GM19023 (cell line): ENCODE data around the gene DNAJC27.
"Not testable (repeated sequence)": the region's sequence is repeated elsewhere in the genome, so short reads cannot be mapped to it uniquely, and the experiment has no call there.

Experiments used
- ATAC-seq: cut with Tn5 transposase; IDR thresholded peaks from one replicate; pipeline ENCODE4 v1.9.1; 2021; ENCODE audit warnings: mild to moderate bottlenecking, moderate library complexity; ENCODE audit not compliant: unreplicated experiment

Gene DNAJC27

DNA sequence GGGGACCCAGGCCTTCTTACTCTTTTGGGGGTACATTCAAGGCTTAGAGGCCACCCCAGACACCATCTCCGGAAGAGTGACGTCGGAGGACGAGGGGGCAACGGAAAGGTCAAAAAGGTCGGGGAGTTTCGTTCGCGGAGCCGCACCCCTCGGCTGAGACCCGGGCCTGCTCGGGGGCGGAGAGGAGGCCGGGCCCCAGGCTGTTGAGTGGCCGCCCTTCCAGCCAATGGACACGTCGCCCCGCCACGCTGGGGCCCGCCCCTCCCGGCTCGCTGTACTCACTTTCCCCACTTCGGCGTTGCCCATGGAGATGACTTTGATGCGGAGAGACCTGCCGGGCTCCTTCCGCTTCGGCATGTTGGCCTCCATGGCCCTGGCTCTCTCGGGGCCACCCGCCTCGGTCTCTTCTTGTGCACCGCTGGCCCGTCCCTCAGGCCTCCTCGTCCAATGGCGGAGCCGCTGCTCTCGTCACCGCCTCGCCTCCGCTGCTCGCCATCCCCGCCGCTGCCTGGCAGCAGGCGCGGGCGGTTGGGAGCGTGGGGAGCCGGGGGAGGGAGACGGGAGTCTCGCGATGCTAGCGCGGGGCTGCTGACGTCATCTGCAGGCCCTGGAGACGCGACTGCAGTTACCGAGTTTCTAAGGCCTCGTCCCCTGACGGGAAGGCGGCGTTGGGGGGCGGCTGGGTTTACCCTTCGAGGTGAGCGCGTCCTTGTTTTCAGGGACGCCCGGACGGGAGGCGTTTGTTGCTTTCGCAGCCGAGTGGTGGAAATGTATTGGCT, at the start of gene DNAJC27:
TSS of gene DNAJC27 (minus strand) at position 420 of the 779 bp plus-strand sequence. CDS start at position 369, 51 bp downstream.
- ATAC-seq = peak; percentile 97

DNA sequence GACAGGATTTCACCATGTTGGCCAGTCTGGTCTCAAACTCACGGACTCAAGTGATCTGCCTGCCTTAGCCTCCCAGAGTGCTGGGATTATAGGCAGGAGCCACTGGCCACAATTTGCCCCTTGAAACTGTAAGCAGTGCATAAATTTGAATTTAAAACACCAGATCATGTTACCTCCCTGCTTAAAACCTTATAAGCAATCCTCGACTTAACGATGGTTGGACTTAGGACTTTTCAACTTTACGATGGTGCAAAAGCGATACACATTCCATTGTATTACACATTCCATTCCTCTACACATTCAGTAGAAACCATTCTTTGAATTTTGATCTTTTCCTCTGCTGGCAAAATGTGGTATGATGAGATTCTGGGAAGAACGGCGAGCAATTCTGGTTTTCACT, 46.9 kb upstream of the DNAJC27 start:
- ATAC-seq = no peak

DNA sequence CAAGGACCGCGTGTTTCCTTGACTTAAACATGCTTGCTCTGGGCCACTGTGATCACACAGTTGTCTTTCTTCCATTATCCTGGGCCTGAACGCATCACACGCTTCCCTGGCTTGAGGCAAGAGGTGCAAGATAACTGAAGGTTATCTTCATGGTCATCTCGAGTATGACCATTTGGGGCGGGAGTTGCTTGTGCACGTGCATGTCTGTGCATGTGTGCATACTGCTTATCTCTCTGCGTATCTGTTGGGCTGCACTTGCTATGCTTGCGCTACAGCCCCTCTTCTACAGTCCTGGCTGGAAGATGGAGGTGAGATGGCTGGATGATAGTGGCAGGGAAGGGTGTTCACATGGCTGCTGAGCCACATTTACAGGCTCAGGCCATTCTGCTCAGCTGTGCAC, 42.9 kb upstream of the DNAJC27 start:
- ATAC-seq = no peak

DNA sequence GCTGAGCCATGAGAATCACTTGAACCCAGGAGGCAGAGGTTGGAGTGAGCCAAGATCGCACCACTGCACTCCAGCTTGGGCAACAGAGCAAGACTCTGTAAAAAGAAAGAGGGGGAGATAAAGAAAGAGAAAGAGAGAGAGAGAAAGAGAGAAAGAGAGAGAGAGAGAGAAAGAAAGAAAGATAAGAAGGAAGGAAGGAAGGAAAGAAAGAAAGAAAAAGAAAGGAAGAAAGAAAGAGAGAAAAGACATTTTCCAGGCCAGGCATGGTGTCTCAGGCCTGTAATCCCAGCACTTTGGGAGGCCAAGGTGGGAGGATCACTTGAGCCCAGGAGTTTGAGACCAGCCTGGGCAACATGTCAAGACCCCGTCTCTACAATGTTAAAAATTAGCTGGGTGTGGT, 39.6 kb upstream of the DNAJC27 start:
- not testable (repeated sequence) for ATAC-seq

DNA sequence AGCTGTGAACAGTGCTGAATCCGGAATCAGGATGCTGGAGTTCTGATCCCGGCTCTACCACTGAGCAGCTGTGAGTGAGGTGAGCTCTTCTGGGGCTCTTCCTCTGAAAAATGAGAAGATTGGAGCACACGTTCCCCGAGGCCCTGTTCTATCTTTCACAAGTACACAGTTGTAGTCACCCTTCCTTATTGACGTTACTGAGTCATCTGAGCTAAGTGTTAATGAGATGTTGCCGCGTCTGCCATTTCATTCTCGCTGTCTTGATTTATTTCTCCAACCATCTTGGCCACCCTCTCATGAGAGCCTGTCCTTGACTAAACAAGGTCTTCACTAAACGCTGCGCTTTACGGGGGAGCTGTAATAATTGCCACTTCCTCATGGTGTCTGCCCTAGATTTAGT, 38.2 kb upstream of the DNAJC27 start:
- no peak for ATAC-seq

DNA sequence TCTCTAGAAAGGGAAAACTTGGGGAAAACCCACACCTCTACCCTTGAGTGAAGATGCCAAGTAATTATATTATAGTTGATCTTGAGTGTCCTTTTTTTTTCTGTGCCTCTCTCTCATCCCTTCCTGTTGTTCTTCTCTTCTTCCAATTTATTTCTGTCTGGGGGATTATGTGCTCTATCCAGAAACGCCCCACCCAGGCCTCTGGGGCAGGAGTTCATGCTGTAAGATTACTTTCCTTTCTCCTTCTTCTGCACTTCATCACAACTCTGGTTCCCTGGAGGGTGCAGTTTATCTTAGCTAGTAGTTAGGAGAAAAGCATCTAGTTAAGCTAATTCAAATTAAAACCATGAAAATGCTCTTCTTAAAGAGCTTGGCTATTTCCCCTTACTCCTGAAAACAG, 30.3 kb upstream of the DNAJC27 start:
- ATAC-seq = no peak

DNA sequence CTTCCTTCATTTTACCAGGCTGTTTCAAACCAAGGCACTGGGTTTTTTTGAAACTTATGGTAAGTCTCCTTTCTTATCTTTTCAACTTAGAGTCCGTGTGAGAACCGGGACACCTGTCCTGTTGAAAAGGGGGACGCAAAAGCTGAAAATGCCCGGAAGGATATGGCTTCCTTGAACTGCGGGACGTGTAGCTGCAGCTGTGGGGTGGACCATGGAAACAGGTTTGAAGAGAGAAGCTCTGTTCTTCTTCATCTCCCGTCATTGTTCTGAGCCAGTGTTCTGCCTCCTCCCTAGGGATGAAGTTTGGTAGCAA, 29.5 kb upstream of the DNAJC27 start:
- ATAC-seq = no peak

DNA sequence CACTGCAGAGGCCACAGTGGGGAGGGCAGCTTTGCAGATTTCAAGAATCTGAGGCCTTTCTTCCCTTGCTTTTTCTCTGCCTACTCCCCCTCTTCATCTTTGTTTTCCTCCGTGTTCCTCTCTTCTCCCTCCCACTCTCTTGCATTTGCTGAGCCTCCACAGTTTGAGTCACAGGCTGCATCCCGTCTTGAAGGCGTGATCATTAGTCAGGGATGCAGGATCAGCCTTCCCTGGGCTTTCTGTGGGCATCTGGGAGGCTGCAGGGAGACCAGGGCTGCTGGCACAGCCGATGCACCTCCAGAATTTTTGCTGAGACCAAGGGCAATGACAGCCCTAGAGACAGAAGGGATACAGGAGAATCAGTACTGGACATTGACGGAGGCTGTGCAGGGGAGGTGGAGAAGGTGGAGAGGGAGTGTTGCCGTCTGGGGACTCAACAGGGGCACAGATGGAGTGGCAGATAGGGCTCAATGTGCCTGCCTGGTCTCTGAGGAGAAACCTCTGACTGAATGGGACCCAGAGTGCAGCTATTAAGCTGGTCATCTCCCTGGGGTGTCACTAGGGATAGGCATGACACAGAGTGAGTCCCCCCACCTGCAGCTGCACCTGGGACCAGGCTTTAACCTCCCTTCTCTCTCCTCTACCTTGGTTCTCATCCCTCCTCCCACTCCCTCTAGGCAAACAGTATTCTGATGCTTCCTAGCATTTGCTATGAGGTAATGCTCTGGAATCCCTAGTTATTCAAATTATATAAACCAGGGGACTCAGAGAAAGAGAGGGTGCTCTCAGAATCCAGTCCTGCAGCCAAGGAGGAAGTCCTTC, 29.0 kb upstream of the DNAJC27 start:
- ATAC-seq = no peak

DNA sequence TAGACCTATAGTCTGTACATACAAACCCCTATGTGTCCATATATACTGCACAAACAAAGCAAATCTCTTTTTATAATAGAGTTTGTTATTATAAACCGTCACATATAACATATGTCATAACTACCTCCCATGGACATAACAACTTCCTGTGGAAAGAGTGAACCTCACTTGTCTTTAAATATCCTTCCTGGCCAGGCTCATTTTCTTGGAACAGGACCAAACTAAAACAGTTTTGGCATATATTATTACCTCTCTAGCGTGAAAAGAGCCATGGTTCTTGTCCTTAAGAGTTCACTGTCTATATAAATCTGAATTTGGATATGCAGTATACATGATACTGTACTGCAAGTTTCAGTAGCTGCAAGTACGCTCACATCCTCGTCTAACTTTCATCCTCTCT, 28.3 kb upstream of the DNAJC27 start:
- ATAC-seq = no peak

DNA sequence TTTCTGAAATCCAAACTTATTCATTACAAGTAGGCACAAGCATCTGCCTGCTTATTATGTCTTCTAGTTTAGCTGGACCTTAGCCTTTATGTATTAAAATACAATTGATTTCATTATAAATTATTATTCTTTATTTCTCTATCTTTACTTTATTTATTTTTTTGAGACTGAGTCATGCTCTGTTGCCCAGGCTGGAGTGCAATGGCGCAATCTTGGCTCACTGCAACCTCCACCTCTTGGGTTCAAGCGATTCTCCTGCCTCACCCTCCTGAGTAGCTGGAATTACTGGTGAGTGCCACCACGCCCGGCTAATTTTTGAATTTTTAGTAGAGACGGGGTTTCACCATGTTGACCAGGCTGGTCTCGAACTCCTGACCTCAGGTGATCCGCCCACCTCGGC, 27.3 kb upstream of the DNAJC27 start:
- ATAC-seq = not testable (repeated sequence)

DNA sequence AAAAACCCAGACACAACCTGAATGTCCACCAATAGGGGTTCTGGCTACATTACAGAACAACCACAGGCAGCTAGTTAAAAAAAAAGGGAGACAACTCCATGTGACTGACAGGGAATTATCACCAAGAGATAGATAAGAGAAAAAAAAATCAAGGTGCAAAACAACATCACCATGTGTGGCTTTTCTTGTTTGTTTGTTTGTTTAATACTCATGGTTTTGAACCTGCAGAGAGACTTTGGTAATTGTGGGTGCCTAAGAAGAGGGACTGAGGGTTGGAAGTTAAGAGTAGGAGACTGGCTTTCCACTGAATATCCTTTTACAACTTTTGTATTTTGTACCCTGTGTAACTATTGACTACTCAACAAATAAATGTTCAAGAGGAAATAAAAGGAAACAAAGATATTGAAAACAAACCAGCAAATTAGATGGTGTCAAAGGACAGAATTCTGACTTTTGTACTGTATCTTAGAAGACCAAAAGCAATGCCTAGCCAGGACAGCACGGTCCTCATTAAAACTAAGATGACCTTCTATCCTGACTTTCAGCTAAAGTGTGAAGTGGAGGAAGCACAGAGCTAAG, 22.5 kb upstream of the DNAJC27 start:
- ATAC-seq = no peak

DNA sequence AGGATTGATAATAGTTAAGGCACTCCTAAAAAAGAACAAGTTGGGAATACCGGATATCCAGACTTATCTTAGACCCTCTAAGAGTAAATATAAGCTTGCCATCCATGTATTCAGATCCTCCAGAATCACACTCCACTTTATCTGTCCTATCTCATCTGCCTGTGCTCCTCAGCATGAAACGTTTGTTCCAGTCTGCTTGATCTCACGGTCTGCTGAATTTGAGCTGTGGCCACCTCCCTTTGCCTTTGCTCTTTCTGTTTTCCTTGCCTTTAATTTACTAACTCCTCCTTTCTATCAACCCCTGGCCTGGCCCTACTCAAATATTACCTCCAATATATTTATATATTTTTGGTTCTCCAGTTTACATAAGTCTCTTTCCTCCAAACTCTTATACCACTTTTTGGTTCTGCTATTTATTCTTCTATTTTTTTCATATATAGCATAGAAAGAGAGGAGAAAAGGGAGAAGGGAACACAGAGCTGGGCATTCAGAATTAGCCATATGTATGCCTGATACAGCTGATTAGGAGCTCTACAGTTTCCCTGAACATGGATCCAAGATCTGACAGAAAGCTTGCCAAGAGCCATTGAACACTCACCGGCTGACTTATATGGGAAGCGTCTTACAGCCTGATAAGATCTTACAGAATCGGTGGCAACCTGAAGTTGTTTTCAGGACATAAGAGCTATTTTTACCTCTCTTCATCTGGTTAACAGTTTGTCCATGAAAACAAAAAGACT, 21.8 kb upstream of the DNAJC27 start:
- no peak for ATAC-seq

DNA sequence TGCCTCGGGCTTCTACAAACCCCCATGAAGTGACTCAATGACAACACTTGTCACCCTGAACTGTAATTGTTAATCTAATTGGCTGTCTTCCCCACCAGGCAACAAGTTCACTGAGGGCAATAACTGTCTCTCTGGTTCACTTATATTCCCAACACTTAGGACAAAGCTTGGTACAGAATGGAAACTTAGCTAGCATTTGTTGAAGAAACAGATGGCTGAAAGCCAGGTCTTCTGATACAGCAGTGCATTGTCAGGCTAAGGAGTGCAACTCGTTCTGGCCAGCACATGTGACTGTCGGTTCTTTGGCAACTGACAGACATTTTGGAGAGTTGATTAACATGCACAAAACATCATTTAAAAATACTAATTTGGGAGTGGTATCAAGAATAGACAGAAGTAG, 14.6 kb upstream of the DNAJC27 start:
- no peak for ATAC-seq

DNA sequence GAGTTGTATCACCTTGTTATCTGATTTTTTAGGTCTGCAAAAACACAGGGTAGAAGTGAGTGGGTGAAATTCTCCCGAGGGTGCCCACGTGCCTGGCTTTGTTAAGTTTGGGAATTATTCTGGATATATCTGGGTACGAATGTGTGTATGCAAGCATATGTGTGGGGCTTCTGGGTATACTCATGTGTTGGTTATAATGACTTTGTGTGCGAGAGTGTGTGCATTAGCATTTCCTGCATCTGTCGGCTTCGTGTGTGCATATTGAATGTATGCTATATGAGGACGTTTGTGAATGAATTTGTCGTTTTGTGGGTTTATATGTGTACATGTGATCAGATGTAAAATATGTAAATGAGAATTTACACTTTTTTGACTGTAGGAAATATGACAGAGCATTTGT, 13.8 kb upstream of the DNAJC27 start:
- no peak for ATAC-seq

DNA sequence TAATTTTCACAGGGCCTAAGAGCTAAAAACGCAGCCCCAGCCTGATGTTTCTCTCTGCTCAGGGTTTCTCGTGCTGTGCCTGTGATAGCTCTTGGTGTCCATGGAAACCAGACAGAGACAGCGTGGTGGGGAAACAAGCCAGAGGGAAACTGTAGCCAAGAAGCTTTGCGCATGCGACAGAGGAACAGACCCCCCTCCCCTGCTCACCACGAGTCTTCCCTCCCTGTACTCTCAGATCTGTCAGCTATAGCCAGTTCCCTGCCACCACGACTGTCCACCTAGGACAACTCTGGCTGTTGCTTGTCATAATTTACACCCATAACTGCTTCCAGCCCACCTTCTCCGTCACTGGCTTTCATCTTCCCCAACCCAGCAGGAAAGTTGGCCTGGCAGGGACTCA, 13.2 kb upstream of the DNAJC27 start:
- no peak for ATAC-seq

DNA sequence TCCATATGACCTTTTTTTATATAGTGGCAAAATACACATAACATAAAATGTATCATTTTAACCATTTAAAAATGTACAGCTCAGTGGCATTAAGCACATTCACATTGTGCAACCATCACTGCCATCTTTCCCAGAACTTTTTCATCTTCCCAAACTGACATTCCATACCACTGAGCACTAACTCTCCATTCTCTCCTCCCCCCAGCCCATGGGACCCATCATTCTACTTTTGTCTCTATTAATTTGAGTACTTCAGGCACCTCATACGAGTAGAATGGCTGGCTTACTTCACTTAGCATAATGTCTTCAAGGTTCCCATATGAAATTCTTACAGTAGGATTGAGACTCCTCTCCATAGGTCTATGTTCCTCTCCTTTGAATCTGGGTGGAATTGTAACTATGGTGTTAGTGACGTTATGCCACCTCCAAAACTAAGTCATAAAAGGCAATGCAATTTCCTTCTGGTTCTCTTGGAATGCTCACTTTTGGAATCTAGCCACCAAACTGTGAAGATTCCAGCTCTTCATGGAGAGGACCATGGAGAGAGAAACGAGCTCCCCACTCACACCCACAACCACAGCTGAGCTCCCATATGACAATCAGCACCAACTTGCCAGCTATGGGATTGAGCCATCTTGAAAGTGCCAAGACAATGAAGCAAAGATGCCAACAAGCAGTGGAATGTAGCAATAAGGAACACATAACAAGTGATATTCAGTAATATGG, 9.8 kb upstream of the DNAJC27 start:
- no peak for ATAC-seq

DNA sequence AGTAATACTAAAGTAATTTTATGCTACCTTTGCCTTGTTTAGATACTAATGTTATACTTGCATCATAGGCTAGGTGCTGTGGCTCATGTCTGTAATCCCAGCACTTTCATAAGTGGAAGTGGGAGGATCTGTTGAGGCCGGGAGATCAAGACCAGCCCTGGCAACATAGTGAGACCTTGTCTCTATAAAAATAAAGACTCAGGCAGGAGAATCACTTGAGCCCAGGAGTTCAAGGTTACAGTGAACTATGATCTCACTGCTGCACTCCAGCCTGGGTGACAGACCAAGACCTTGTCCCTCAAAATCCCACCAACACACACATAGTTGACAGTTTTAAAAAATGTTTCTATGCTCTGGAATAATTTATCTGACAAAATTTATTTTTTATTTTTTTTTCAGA, 6.9 kb upstream of the DNAJC27 start:
- ATAC-seq = no peak

DNA sequence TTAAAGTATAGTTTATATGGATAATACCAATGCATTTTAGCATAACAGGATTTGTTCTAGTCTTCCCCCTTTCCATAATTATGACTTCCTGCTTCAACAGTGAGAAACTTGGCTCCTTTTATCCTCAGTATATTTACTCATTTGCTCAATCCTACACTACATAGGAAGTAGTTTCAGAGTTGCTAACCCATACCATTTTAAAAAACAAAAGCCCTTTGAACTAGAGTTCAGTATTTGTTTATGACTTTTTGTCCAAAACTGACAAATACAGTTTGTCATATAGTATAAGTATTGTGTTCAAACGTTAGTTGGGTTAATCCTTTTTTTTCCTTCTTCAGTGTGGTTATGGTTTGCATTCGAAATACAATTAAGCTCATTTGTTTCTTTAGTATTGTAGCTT, 5.9 kb upstream of the DNAJC27 start:
- no peak for ATAC-seq

DNA sequence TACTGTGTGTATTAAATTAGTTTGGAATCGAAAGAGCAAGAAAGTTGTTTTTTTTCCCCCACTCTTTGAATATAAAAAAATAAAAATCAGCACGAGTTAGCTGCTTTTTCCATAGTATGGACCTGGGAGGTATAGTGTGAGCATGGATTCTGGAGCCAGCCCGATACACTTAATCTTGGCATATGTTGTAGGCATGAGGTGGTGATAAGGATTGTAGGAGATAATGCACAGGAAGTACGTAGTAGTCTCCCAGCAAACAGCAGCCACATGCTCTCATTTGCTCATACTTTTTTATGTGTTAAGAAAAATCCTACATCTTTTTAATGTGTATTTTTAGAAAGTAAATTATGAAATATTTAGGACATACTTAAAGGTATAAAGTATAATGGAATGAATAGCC, 2.1 kb upstream of the DNAJC27 start:
- ATAC-seq = no peak

DNA sequence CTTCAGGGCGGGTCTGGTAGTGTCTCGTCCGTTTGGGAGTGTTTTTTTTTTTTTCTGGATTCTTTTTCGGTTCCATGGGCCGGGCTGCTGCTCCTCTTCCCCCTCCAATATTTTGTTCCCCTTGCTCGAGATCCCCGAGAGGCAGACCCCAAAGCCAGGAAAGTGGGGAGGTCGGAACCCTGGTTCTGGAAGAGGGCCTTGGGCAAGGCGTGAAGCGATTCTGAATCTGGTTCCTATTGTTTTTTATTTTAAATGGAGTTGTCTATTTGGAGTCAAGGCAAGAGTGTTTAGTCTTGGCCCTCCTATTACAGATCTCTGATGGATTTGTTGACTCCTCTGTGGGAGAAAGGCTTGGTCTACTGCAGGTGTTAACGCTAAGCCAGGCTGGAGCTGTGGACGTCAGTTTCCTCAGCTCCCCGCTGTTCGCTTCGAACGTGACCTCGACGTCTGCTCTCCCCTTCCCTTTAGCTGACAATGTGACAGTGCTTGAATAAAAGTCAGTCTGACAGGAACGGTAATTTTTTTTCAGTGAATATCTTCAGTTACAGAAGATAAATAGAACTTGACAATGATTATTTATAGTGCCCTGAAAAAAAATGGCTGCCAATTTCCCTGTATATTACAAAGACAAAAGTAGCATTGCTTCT, 683 bp upstream of the DNAJC27 start:
- no peak for ATAC-seq

DNA sequence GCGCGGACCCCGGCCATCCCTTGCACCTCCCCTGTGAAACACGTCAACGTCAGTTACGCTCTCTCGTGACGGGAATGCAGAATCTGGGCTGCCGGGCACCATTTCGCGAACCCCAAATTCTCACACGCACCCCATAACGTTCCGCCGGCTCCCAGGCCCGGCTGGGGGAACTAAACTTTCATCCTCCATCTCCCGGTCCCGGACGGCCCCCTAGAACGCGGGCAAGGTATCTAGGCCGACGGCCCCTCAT, 544 bp downstream of the DNAJC27 start:
- no peak for ATAC-seq
